ENCODE measurements around the gene GJC1.

The GJC1 gene

DNA sequence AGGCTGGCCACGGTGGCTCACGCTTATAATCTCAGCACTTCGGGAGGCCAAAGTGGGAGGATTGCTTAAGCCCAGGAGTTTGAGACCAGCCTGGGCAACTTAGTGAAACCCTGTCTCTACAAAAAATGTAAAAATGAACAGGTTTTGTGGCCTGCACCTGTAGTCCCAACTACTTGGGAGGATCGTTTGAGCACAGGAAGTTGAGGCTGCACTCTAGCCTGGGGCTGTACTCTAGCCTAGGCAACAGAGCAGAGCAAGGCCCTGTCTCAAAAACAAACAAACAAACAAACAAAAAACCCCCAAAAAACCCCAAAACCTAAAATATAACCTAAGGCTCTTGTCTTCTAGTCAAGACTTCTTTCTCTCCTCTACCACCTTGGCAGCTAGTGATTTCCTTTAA lies 10.2 kb upstream of the GJC1 start:
- no peak overlapping the region for H3K4me3 ChIP-seq (ENCODE audit: low read depth, low read length)
- TF ChIP-seq, protein P1, sequence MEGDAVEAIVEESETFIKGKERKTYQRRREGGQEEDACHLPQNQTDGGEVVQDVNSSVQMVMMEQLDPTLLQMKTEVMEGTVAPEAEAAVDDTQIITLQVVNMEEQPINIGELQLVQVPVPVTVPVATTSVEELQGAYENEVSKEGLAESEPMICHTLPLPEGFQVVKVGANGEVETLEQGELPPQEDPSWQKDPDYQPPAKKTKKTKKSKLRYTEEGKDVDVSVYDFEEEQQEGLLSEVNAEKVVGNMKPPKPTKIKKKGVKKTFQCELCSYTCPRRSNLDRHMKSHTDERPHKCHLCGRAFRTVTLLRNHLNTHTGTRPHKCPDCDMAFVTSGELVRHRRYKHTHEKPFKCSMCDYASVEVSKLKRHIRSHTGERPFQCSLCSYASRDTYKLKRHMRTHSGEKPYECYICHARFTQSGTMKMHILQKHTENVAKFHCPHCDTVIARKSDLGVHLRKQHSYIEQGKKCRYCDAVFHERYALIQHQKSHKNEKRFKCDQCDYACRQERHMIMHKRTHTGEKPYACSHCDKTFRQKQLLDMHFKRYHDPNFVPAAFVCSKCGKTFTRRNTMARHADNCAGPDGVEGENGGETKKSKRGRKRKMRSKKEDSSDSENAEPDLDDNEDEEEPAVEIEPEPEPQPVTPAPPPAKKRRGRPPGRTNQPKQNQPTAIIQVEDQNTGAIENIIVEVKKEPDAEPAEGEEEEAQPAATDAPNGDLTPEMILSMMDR (IDR thresholded peaks at IDR 0.05; ENCODE audit: low read depth, low read length, missing control alignments): no peak
- DNase-seq (ENCODE audit: low read depth): no peak
- in situ Hi-C loops (cut with HindIII; ENCODE audit: low sequenced_read_pairs): loop anchor here (5.0 kb wide), 2 partner anchors 37 to 88 kb away; no protein-coding TSS in a partner anchor

DNA sequence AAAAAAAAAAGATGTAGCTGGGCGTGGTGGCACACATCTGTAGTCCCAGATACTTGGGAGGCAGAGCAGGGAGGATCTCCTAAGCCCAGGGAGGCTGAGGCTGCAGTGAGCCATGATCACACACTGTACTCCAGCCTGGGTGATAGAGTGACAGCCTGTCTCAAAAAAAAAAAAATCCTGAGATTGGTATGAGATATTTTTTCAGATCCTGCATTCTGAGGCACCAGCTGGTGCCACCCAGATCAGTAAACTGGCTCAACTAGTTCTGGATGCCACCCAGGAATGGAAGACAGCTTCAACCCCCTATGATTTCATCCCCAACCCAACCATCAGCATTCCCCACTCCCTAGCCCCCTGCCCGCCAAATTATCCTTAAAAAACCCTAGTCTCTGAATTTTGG lies 7.1 kb upstream of the GJC1 start:
- DNase-seq (ENCODE audit: low read depth): no peak
- in situ Hi-C loops (cut with HindIII; ENCODE audit: low sequenced_read_pairs): no loop called here
- no peak overlapping the region for H3K4me3 ChIP-seq (ENCODE audit: low read depth, low read length)
- TF ChIP-seq, protein P1 (IDR thresholded peaks at IDR 0.05; ENCODE audit: low read depth, low read length, missing control alignments): no peak

DNA sequence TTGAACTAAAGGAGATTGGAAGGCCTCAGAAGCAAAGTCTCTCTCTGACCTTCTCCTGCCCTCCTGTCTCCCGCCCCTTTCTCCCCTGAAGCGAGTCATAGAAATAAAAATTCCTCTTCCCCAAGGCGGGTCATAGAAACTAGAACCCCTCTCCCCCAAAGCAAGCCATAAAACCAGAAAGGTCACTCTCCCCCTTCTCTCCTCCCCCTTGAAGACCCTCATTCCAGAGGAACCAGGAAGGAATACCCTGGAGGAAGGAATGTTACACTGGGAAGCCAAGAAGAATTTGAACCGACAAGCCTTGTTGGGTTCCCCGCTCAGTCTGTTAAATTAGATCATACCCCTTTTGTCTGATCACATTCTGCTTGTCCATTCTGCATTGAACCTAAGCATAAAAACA lies 2.7 kb upstream of the GJC1 start:
- TF ChIP-seq, protein P1 (IDR thresholded peaks at IDR 0.05; ENCODE audit: low read depth, low read length, missing control alignments): peak; percentile 10
- in situ Hi-C loops (cut with HindIII; ENCODE audit: low sequenced_read_pairs): no loop called here
- DNase-seq (ENCODE audit: low read depth): no peak
- no peak overlapping the region for H3K4me3 ChIP-seq (ENCODE audit: low read depth, low read length)

DNA sequence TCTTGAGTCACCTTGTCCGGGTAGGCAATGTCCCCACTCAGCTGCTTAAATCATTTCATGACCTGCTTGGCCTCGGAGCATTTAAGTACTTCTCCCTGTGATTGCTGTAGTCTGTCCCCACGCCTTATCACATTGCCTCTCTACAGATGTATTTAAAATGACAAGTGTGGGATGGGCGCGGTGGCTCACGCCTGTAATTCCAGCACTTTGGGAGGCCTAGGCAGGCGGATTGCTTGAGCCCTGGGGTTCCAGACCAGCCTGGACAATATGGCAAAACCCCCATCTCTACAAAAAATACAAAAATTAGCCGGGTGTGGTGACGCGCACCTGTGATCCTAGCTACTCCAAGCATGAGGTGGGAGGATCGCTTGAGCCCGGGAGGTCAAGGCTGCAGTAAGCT lies 1.3 kb upstream of the GJC1 start:
- no peak overlapping the region for H3K4me3 ChIP-seq (ENCODE audit: low read depth, low read length)
- no peak for DNase-seq (ENCODE audit: low read depth)

DNA sequence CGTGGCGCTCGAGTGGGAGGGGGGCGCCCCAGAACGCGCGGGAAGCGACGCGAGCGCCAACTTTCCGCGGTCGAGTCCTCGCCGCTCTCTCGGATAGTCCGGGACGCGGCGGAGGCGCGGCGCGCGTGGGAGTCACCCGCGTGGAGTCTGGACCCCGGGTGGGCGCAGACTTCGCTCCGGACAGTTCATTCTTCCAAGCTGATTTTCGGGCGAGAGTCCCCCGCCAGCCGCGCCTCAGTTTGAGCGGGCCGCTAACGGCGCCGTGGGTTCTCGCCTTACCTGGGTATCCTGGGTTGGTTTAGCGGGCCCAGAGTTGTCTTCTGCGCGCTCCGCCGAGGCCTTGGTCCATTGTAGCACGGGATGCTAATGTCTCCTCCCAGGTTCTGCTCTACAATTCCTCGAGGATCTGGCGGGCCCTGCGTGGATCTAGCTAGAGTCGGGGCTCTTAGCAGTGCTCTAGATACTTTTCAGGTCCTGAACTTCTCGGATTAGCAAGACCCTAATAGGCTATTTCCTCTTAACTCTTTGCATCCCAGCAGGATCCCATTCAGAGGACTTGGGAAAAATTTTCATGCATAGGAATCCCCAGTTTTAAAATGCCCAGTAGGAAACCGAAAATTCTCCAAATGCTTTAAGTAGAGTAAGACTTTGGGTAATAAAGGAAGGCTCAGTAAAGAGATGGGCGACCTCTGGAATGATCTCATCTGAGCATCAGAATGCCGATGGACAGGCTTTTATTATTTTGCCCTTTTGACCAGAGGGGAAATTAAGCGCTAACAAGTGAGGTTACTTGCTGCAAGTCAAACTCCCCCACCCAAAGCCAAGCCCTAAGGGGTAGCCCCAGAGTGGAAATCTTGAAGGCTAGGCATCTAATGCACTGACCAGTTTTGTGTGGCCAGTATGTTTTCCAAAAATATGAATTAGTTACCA lies 537 bp upstream of the GJC1 start:
- in situ Hi-C loops (cut with HindIII; ENCODE audit: low sequenced_read_pairs): no loop called here
- TF ChIP-seq, protein P1 (IDR thresholded peaks at IDR 0.05; ENCODE audit: low read depth, low read length, missing control alignments): no peak
- no peak for DNase-seq (ENCODE audit: low read depth)
- H3K4me3 ChIP-seq (ENCODE audit: low read depth, low read length): peak overlapping the region; percentile 91

More for the DNA sequence above, 1.3 kb upstream of the GJC1 start:
- in situ Hi-C loops (cut with HindIII; ENCODE audit: low sequenced_read_pairs): no loop called here
- TF ChIP-seq, protein P1 (IDR thresholded peaks at IDR 0.05; ENCODE audit: low read depth, low read length, missing control alignments): no peak

DNA sequence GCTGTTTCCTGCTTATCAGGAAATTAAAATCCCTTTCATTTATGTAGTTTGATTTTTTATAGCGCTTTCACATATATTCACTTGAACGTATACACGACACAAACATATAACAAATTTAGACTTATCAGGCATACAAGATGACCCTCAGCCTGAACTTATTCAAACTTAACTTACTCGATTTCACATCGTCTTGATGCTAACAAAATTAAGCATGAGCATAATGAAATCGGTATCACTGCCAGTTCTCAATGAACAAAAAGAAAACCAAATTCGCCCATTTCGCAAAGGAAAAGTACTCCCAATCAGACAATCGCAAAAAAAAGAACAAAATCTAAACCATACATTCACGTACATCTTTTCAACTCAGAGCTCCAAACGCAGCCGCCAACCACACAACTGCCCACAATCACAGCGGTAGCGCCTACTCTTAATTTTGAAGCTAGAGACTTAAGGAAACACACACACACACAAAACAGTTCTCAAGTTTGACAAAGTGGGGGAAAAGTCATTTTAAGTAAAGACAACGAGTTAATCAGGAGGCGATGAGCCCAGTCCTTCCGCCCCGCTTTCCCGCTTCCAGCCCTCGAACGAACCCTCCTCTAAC lies 1.1 kb downstream of the GJC1 start:
- no peak for DNase-seq (ENCODE audit: low read depth)
- in situ Hi-C loops (cut with HindIII; ENCODE audit: low sequenced_read_pairs): no loop called here
- peak overlapping the region; percentile 91 for H3K4me3 ChIP-seq (ENCODE audit: low read depth, low read length)
- TF ChIP-seq, protein P1 (IDR thresholded peaks at IDR 0.05; ENCODE audit: low read depth, low read length, missing control alignments): no peak

All from astrocyte of the cerebellum (primary cell).